GM23248 (cell line): ENCODE results near the gene ANKRD12. TPM values are rescaled to one million over a fixed set of nuclear protein-coding genes. Genes with fewer than 3 reads are reported as not detected.
A peak's percentile ranks its signal among the peaks of the same experiment; 100 is the strongest.

Experiments
- DNase-seq: peaks from one replicate; pipeline ENCODE4 v3.0.0-alpha.2; 2015
- H2AFZ ChIP-seq: fragments of 200-600 bp; sonication (generic); 2 replicates; pipeline ENCODE4 v1.6.1; 2016; ENCODE audit warnings: antibody characterized with exemption
- H3F3A ChIP-seq: fragments of 200-600 bp; sonication (generic); 2 replicates; pipeline ENCODE4 v1.6.1; 2016; ENCODE audit warnings: mild to moderate bottlenecking, antibody characterized with exemption, mixed run types; ENCODE audit not compliant: insufficient read depth
- H3K27ac ChIP-seq: fragments of 200-600 bp; sonication (generic); 2 replicates; pipeline ENCODE4 v1.5.1; 2016; ENCODE audit warnings: mild to moderate bottlenecking
- H3K27me3 ChIP-seq: fragments of 200-600 bp; sonication (generic); replicated peaks from 2 replicates; pipeline ENCODE4 v1.6.1; 2016; ENCODE audit warnings: mild to moderate bottlenecking; ENCODE audit not compliant: insufficient read depth
- H3K36me3 ChIP-seq: fragments of 200-600 bp; sonication (generic); 2 replicates; pipeline ENCODE4 v1.6.1; 2016; ENCODE audit warnings: low read depth, mild to moderate bottlenecking
- H3K4me1 ChIP-seq: fragments of 200-600 bp; sonication (generic); 2 replicates; pipeline ENCODE4 v1.6.1; 2016; ENCODE audit warnings: mild to moderate bottlenecking; ENCODE audit not compliant: insufficient read depth
- H3K4me2 ChIP-seq: fragments of 200-600 bp; sonication (generic); one replicate; pipeline ENCODE4 v1.6.1; 2016; ENCODE audit warnings: mild to moderate bottlenecking; ENCODE audit not compliant: unreplicated experiment
- H3K4me3 ChIP-seq: fragments of 200-600 bp; sonication (generic); 2 replicates; pipeline ENCODE4 v1.5.1; 2016; ENCODE audit warnings: mild to moderate bottlenecking
- H3K79me2 ChIP-seq: fragments of 200-600 bp; sonication (generic); 2 replicates; pipeline ENCODE4 v1.6.1; 2016; ENCODE audit warnings: mild to moderate bottlenecking; ENCODE audit not compliant: insufficient read depth
- H3K9ac ChIP-seq: fragments of 200-600 bp; sonication (generic); 2 replicates; pipeline ENCODE4 v1.6.1; 2016; ENCODE audit warnings: mild to moderate bottlenecking
- H3K9me2 ChIP-seq: fragments of 200-600 bp; sonication (generic); 2 replicates; pipeline ENCODE4 v1.6.1; 2016; ENCODE audit warnings: mixed run types, mild to moderate bottlenecking, moderate library complexity; ENCODE audit not compliant: insufficient read depth
- H3K9me3 ChIP-seq: fragments of 200-600 bp; sonication (generic); one replicate; pipeline ENCODE4 v1.6.1; 2017; ENCODE audit warnings: low read depth
- H4K20me1 ChIP-seq: fragments of 200-600 bp; sonication (generic); 2 replicates; pipeline ENCODE4 v1.6.0; 2016; ENCODE audit not compliant: insufficient read depth
- EZH2 ChIP-seq: fragments of 200-600 bp; sonication (generic); IDR thresholded peaks from 2 replicates; pipeline ENCODE4 v1.6.1; 2018; ENCODE audit warnings: antibody characterized with exemption, mild to moderate bottlenecking; ENCODE audit not compliant: insufficient read depth, poor library complexity, severe bottlenecking
- EZH2phosphoT487 ChIP-seq: fragments of 200-600 bp; sonication (generic); IDR thresholded peaks from 2 replicates; pipeline ENCODE4 v1.6.1; 2018; ENCODE audit warnings: antibody characterized with exemption, moderate library complexity, mild to moderate bottlenecking, low read depth; ENCODE audit not compliant: insufficient read depth
- WGBS, 2 experiments: methylation state at CpG; one replicate each; pipeline ENCODE4 v1.1.6; 2015 to 2017; ENCODE audit warnings: low lambda C conversion rate in 2 of 2, low coverage in 1 of 2; ENCODE audit errors: missing lambda C conversion rate in 2 of 2; 5-methylcytosine and 5-hydroxymethylcytosine counted together
- in situ Hi-C: fragments of 300-500 bp; cut with MboI; formaldehyde crosslinking; loops from 2 replicates; pipeline ENCODE4 v1.15.0; 2020
- polyA plus RNA-seq: library from polyadenylated mRNA; unstranded; fragments of >200 nt; fragmentation: Nextera tagmentation; extraction: Ambion mirVana; gene quantifications from 2 replicates; pipeline ENCODE4 v1.2.1, GENCODE V29; 2016
- total RNA-seq: library from RNA; depleted of rRNA; stranded (reverse); fragments of >200 nt; shearing (Covaris generic); gene quantifications from 2 replicates; pipeline ENCODE4 v1.2.3, GENCODE V29; 2014

ANKRD12 gene
- total and polyA plus RNA-seq, 2 experiments from 2014 or later = 16.5 to 34.8 TPM

GRCh38 chr18:9329471-9329870 lies 192.9 kb downstream of the ANKRD12 start:
- TF ChIP-seq EZH2 (no peak), EZH2phosphoT487 (no peak)
- Histone ChIP-seq H3K9me2 (no peaks in the 10 kb centered on the region), H2AFZ (no peak overlapping the region), H3K9me3 (no peaks in the 10 kb centered on the region), H3K36me3 (no peaks in the 10 kb centered on the region), H3K4me1 (no peaks in the 10 kb centered on the region), H3K79me2 (no peaks in the 10 kb centered on the region), H3K4me3 (no peak overlapping the region), H3K9ac (no peak overlapping the region), H4K20me1 (no peaks in the 10 kb centered on the region), H3K27ac (no peak overlapping the region), H3F3A (peaks cover 4% of the 10 kb centered on the region; the same call in 1 of the 2 replicates), H3K27me3 (no peaks in the 10 kb centered on the region), H3K4me2 (no peak overlapping the region)
- in situ Hi-C loops = no loop called here
- DNase-seq = no peak
- 77 to 95% methylated on average over 1 of the region's 1 CpG for WGBS, 2 experiments

- no peaks in the 10 kb centered on the region for H3K9me2 ChIP-seq
- H3K4me2 ChIP-seq = no peak overlapping the region
- H3K27ac ChIP-seq = no peak overlapping the region
- no peak for TF ChIP-seq EZH2
- TF ChIP-seq EZH2phosphoT487 = no peak
- H3K4me1 ChIP-seq = no peaks in the 10 kb centered on the region
- H3K4me3 ChIP-seq = no peak overlapping the region
- peaks cover 4% of the 10 kb centered on the region; the same call in 1 of the 2 replicates for H3F3A ChIP-seq
- H3K9ac ChIP-seq = no peak overlapping the region
- no peaks in the 10 kb centered on the region for H3K9me3 ChIP-seq
- H2AFZ ChIP-seq = no peak overlapping the region
- 92 to 98% methylated on average over 3 of the region's 3 CpGs for WGBS, 2 experiments
- H4K20me1 ChIP-seq = no peaks in the 10 kb centered on the region
- H3K36me3 ChIP-seq = no peaks in the 10 kb centered on the region
- DNase-seq = no peak
- in situ Hi-C loops = no loop called here
- H3K79me2 ChIP-seq = peaks cover 3% of the 10 kb centered on the region
- no peaks in the 10 kb centered on the region for H3K27me3 ChIP-seq
Observed at GRCh38 chr18:9330419-9330818, 193.8 kb downstream of the ANKRD12 start.

- Histone ChIP-seq H3K9me2 (no peaks in the 10 kb centered on the region), H3K79me2 (peaks cover 36% of the 10 kb centered on the region), H3K4me3 (peak overlapping the region; percentile 92), H3K9ac (peak overlapping the region; percentile 79), H2AFZ (peak overlapping the region; percentile 99), H3K27me3 (no peaks in the 10 kb centered on the region), H4K20me1 (no peaks in the 10 kb centered on the region), H3K27ac (peak overlapping the region; percentile 78), H3K9me3 (no peaks in the 10 kb centered on the region), H3F3A (peaks cover 10% of the 10 kb centered on the region; the same call in 1 of the 2 replicates), H3K4me1 (peaks cover 19% of the 10 kb centered on the region), H3K4me2 (peak overlapping the region; percentile 90), H3K36me3 (peaks cover 12% of the 10 kb centered on the region; the same call in 1 of the 2 replicates)
- in situ Hi-C loops = no loop called here
- 44 to 45% methylated on average over 52 of the region's 52 CpGs for WGBS, 2 experiments
- peak; percentile 79 for DNase-seq
- no peak for TF ChIP-seq EZH2phosphoT487
- no peak for TF ChIP-seq EZH2
Observed at GRCh38 chr18:9333441-9334328, 197.1 kb downstream of the ANKRD12 start.

GRCh38 chr18:9334329-9334972 lies 197.9 kb downstream of the ANKRD12 start, which contains the start of gene TWSG1:
Gene TWSG1 (plus strand): TSS chr18:9334773. CDS start chr18:9337230, 2,457 bp downstream.
- in situ Hi-C loops = no loop called here
- Histone ChIP-seq H3K4me3 (peak within 1 kb of the TSS; percentile 92), H4K20me1 (no peaks in the 10 kb centered on the region), H3K4me2 (peak within 1 kb of the TSS; percentile 90), H3K9ac (peak within 1 kb of the TSS; percentile 83), H3K36me3 (peaks cover 16% of the 10 kb centered on the region; the same call in 1 of the 2 replicates), H3K79me2 (peaks cover 44% of the 10 kb centered on the region), H3K27ac (peak within 1 kb of the TSS; percentile 78), H3F3A (peaks cover 10% of the 10 kb centered on the region; the same call in 1 of the 2 replicates), H3K4me1 (peaks cover 19% of the 10 kb centered on the region), H3K9me3 (no peaks in the 10 kb centered on the region), H3K27me3 (no peaks in the 10 kb centered on the region), H2AFZ (peak within 1 kb of the TSS; percentile 99), H3K9me2 (no peaks in the 10 kb centered on the region)
- DNase-seq = peak; percentile 97
- 0 to 2% methylated on average over 11 to 55 of the region's 67 CpGs for WGBS, 2 experiments
- no peak for TF ChIP-seq EZH2phosphoT487
- no peak for TF ChIP-seq EZH2
